DMS79 treated with DMSO at 0.1 percent for 48 hours (cell line): ENCODE measurements around the gene LTV1.

Source experiments
- DNase-seq: peaks from one replicate; lab custom pipeline; 2025; lab: John Stamatoyannopoulos, UW

Gene LTV1

DNA sequence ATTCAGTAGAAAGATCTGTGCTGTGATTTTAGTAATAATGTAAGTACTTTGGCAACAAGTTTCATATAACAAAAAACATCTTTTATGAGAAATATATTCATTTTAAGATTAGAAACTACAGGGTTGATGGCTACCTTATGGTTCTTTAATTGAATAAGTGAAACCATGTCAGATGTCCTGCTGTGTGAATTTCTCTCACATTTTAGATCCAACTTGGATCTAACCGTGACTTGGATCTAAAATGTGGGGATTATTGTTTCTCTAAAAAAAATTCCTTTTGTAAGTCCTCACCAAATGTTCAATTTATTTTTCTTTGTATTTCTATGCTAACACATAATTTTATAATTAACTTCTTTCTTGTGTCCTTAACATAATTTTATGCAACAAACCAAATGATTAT lies 51.5 kb downstream of the LTV1 start:
- DNase-seq: no peak

- no peak for DNase-seq
Observed at GRCh38 chr6:143896126-143896860, 53.2 kb downstream of the LTV1 start.

DNA sequence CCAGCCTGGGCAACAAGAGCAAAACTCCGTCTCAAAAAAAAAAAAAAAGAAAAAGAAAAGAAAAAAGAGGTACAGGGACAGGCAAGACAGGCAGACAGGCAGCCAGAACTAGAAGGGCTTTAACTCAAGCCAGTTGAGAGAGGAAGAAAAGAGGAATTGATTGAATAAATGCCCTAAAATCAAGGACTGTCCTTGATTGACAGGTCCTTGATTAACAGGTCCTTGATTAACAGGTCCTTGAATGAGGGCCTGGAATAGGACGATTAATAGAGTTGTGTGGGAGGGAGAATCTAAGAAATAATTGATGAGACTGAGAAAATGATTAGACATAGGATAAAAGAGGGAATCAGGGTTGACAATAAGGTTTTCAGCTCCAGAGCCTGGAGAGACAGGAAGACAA lies 57.2 kb downstream of the LTV1 start:
- DNase-seq: no peak

DNA sequence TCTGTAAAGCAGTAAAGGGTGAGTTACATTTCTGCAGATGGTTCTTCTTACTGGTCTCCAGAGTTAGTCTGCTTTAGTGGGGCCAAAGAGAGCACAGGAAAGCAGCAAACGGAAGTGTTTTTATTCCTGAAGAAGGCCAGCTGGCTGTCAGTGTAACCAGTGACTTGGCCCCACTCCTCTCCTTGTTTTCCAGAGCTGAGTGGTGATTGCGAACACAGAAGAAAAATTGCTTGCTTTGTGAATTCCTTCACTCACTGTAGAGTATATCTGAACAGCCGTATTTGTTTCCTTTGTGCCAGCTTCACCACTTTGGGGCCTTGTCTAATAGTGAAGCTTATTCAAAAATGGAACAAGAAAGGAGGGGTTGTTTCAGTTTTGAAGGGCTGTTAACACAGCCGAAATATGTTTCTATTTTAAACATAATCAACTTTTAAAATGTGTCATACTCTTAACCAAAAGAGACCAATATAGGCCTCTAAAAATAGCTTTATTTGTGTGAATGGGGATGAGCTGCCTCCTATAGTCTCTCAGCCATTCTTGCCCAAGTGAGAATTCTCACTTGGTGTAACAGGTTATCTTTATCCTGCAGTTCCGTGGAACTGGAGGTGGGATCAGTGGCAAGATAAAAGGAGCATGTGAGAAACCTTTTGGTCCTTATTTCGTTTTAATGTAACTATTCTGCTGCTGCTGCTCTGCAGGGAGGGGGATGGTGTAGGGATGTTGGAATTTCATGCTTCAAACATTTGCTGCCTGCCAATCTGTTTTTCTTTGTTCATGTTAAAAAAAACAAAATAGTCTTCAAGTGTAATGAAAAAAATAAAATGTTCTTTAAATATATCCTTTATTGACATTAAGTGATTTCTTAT lies 59.0 kb downstream of the LTV1 start:
- DNase-seq: no peak

GRCh38 chr6:143902827-143903226 lies 59.7 kb downstream of the LTV1 start:
- no peak for DNase-seq

DNA sequence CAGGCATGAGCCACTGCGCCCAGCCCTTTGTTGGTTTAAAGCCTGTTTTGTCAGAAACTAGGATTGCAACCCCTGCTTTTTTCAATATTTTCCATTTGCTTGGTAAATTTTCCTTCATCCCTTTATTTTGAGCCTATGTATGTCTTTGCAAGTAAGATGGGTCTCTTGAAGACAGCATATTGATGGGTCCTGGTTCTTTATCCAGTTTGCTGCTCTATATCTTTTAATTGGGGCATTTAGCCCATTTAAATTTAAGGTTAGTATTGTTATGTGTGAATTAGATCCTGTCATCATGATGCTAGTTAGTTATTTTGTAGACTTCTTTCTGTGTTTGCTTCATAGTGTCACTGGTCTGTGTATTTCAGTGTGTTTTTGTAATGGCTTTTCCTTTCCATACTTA lies 67.9 kb downstream of the LTV1 start:
- DNase-seq: no peak

- no peak for DNase-seq
Observed at GRCh38 chr6:143912671-143913070, 69.5 kb downstream of the LTV1 start.
